Urothelium cell line (cell line): ENCODE results near the gene SYNGR4.
"Not testable (repeated sequence)": the region's sequence is repeated elsewhere in the genome, so short reads cannot be mapped to it uniquely, and the experiment has no call there.

ENCODE experiments used
- DNase-seq: peaks from one replicate; pipeline ENCODE4 v3.0.0; 2011; ENCODE audit warnings: low spot score, mixed read lengths
- FAIRE-seq: peaks from 2 replicates; lab custom pipeline; 2011; peaks lifted over from hg19 to GRCh38; lab: Jason Lieb, UNC

Gene SYNGR4

GRCh38 chr19:48370955-48371354, 6.8 kb downstream of the SYNGR4 start:
- no peak for DNase-seq
- no peak for FAIRE-seq

- DNase-seq (no peak), FAIRE-seq (no peak)
Measured at GRCh38 chr19:48371367-48371766, 7.2 kb downstream of the SYNGR4 start.

GRCh38 chr19:48371771-48372170, 7.6 kb downstream of the SYNGR4 start:
- not testable (repeated sequence) for FAIRE-seq, DNase-seq

- DNase-seq = peak; percentile 32
- no peak for FAIRE-seq
Measured at GRCh38 chr19:48372904-48373303, 8.7 kb downstream of the SYNGR4 start.

DNA sequence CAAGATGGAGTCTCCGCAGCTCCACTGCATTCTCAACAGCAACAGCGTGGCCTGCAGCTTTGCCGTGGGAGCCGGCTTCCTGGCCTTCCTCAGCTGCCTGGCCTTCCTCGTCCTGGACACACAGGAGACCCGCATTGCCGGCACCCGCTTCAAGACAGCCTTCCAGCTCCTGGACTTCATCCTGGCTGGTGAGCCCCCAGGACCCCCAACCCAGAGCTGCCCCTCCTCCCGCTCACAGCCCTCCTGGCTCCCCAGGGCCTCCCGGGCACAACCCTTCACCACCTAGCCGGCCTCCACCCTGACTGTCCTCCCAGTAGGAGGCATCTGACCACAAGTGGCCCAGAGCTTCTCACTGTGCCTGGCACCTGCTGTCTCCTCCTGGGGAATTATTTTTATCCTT, 9.4 kb downstream of the SYNGR4 start:
- no peak for FAIRE-seq
- no peak for DNase-seq

GRCh38 chr19:48378194-48378570, 14.0 kb downstream of the SYNGR4 start:
- no peak for FAIRE-seq
- no peak for DNase-seq

GRCh38 chr19:48379058-48379457, 14.9 kb downstream of the SYNGR4 start:
- no peak for FAIRE-seq

DNA sequence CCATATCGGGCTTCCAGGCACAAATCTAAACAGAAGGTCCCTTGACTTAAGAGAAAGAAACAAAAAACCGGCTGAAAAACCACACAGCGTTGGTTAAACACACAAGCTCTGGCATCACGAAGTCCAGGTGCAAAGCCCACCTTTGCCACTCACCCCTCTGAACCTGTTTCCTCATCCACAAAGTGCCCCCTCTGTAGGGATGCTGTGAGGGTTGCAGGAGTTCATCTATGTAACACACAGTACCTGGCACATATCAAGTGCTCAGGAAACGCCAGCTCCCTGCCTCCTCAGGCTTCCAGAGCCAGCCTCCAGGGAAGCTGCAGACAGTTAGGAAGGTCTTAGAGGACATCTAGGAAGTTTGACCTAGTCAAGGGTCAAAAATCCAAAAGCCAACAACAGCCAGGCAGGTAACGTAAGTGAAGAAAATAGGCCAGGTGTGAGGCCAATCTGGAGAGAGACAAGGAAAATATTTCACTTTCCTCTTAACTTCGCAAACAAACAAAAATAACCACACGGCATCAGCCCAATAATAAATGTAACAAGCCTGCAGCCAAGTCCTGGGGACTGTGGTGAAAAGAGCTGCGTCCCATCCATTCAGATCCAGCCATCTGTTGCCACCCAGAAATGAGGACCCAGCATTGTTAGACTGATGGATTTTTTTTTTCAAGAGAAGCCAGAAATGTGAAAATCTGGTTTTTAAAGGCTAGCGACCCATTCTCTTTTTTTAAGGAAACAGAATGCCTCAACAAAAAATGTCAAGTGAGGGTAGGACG, 17.2 kb downstream of the SYNGR4 start:
- FAIRE-seq (no peak), DNase-seq (no peak)

More at GRCh38 chr19:48379058-48379457, 14.9 kb downstream of the SYNGR4 start:
- no peak for DNase-seq

DNA sequence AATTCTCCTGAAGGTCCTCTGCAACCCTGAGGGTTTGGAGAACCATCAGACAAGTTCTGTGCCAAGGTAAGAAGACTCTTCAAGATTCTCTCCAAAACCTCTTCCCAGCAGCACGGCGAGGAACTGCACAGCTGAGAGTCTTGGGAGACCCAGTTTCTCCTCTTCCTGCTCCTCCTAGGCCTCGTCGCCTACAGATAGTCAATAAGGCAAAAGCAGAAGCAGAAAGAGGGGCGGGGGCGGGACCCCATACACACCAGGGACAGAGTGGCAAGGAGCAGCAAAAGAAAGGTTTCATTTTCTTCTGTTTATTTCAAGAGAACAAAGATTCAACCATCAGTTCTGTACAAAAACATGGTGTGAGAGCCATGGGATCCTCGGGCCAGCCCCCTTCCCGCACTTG, 18.1 kb downstream of the SYNGR4 start:
- DNase-seq = no peak
- no peak for FAIRE-seq

DNA sequence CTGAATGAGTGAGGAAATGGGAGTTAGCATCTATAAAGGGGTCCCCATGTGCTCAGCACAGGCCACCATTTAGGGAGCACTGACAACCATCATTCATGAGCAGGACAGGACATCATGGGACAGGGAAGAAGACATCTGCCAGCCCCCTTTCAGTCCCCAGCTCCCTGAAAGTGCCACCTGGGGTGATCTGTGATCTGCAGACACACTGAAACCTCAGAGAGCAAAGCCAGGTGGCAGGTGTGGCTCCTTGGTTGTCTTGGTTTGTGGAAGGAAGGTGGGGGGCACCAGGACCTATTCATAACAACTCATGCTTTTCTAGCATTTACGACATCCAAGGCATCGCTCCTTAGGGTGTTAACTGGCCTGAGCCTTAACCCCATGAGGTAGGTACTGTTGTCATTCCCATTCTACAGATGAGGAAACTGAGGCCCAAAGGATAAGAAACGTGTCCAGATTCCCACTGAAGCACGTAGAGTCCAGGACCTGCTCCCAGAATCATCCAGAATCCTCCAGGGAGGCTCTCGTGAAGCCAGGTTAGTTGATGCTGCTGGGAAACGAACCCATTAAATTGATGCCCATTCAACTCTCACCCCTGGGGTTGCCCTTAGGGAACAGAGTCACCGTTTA, 21.4 kb downstream of the SYNGR4 start:
- no peak for DNase-seq
- FAIRE-seq = no peak

GRCh38 chr19:48386981-48387380, 22.8 kb downstream of the SYNGR4 start:
- no peak for DNase-seq
- FAIRE-seq = no peak

- FAIRE-seq = peak; percentile 9
- DNase-seq = peak; percentile 70
Measured at GRCh38 chr19:48390188-48391099, 26.3 kb downstream of the SYNGR4 start.

DNA sequence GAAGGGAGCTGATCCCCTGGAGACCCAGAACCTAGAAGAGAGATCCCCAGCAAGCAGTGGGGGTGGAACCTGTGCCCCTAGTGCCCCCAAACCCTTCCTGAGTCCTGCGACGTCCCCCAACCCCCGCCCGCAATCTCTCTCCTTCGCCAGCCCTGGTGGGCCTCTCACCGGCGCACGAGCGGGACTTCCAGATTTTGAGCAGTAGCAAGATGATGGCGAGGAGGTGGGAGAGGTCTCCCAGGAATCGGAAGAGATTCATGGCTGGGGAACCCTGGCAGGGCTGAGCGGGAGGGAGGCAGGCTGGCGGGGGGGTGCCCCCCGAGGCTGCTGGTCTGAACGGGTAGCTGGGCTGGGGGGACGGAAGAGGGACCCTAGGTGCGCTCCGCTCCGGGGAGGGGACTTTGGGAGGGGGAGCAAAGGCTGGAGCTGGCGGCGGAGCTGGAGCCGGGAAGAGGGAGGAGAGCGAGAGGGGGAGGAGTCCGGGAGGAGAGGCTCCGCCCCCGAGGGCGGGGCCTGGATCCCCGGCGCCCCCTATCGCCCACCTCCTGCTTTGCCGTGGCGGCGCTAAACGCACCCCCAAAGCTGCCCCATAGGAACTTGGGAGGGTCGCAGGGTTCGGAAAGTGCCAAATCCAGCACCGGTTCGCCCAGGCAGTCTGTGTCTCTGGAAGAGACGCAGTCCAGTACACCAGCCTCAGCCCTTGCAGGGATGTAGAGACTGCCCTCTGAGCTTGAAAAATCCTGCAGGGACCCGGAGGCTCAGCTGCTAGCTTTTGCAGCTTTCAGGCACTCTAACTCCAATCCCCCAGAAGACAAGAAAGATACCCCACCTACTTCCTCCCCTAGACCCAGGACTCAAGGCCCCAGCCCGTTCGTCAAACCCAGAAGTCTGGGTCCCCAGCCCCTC, 27.2 kb downstream of the SYNGR4 start, which contains the start of gene KDELR1:
KDELR1 (minus strand) TSS at position 452 of the 906 bp plus-strand sequence; CDS start at position 259, 193 bp downstream.
- FAIRE-seq (no peak), DNase-seq (peak; percentile 91)

GRCh38 chr19:48392006-48392344, 27.8 kb downstream of the SYNGR4 start:
- not testable (repeated sequence) for FAIRE-seq, DNase-seq

GRCh38 chr19:48392860-48393558, 28.8 kb downstream of the SYNGR4 start:
- FAIRE-seq = no peak

DNA sequence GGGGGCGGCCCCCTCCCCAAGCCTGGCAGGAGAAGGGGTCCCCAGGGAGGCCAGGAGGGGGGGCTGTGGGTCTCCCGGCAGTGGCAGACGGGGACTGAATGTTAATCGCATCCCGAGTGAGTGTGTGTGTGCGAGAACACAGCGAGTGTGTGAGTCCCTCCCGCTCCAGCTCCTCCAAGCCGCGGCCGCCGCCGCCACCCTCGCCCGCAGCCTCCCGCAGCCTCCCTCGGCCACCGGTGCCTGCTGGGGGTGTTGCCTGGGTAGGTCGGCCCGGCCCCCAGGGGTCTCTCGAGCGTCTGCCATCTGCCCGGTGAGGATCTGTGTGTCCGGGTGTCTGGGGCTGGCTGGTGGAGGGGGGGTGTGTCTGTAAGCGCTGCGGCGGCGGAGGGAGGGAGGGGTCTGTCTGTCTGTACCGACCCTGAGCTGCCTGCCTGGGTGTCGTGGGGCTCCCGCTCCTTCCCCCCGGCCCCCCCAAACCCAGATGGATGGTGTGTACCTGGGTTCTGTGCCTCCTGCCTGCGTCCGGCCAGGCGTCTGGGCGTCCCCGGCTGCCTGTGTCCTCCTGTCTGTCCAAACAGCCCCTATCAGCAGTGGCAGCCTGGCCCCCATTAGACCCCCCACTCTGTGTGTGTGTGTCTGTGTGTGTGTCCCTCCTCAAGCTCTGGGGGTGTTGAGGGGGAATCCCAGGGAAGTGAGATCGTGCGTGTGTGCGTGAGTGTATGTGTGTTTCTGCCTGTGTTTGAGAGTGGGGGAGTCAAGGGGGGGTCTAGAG, 29.6 kb downstream of the SYNGR4 start, which contains the start of gene GRIN2D:
GRIN2D (plus strand) TSS at position 110 of the 772 bp plus-strand sequence. CDS start 4,725 bp downstream, outside the sequence.
- DNase-seq (no peak), FAIRE-seq (no peak)

More at GRCh38 chr19:48392860-48393558, 28.8 kb downstream of the SYNGR4 start:
- DNase-seq = no peak

DNA sequence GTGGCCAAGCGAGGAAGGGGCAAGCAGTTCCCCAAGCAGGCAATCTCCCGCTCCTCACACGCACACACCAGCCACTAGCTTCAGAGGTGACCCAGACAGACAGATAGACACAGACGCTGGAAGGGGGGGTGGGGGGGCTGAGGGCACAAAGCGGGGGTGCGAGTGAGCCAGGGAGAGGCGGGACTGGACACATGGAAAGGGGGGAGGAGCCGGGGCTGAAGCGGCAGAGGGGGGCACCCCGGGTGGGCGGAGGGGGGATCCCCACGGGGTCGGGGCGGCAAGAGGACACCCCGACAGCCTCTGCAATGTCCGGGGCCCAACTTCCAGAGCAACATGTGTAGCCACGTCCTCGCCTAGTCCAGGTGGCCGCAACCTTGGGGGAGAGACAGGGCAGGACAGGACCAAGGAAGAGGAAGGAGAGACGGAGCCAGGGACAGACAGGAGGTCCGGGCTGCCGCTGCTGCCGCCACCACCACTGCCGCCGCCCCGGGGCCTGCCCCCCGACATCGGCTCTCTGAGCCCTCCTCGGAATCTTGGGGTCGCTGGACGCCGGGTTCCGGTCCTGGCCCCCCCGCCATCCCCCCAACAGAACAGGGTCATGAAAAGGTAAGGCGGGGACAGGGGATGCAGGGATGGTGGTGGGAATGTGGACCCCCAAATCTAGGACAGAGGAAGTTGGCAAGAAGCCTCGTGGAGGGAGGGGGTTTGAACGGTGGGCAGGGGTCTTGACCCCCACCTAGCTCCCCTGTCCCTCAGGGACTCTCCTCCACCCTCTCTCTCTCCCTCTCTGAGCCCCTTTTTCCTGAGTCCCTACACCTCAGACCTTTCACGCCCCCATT, 30.4 kb downstream of the SYNGR4 start:
- DNase-seq (no peak), FAIRE-seq (no peak)

- FAIRE-seq (no peak), DNase-seq (no peak)
Measured at GRCh38 chr19:48395170-48395455, 30.9 kb downstream of the SYNGR4 start.
